Nephron progenitor cell (in vitro differentiated cells): ENCODE data around the gene SS18L1.
A peak's percentile ranks its signal among the peaks of the same experiment; 100 is the strongest.

ENCODE experiments used
- DNase-seq: peaks from one replicate; pipeline ENCODE4 v3.0.0; 2021
- H3K27ac Mint-ChIP-seq: 2 replicates; pipeline ENCODE4 v1.8.0; 2021; ENCODE audit warnings: mild to moderate bottlenecking, moderate library complexity, mixed read lengths
- H3K27me3 Mint-ChIP-seq: 2 replicates; pipeline ENCODE4 v1.8.0; 2021; ENCODE audit warnings: mild to moderate bottlenecking, low read depth, mixed read lengths; ENCODE audit not compliant: poor library complexity
- H3K36me3 Mint-ChIP-seq: 2 replicates; pipeline ENCODE4 v1.8.0; 2021; ENCODE audit warnings: low read depth, mixed read lengths
- H3K4me1 Mint-ChIP-seq: 2 replicates; pipeline ENCODE4 v1.8.0; 2021; ENCODE audit warnings: mixed read lengths
- H3K4me3 Mint-ChIP-seq: 2 replicates; pipeline ENCODE4 v1.8.0; 2021; ENCODE audit warnings: mild to moderate bottlenecking, moderate library complexity, mixed read lengths
- H3K9me3 Mint-ChIP-seq: 2 replicates; pipeline ENCODE4 v1.8.0; 2021; ENCODE audit warnings: mild to moderate bottlenecking, moderate library complexity, mixed read lengths
- TF ChIP-seq, protein P1 (sequence below): fragments of 200-600 bp; sonication (generic); IDR thresholded peaks from 2 replicates; pipeline ENCODE4 v1.5.0; 2021; ENCODE audit warnings: antibody characterized with exemption

Gene SS18L1

DNA sequence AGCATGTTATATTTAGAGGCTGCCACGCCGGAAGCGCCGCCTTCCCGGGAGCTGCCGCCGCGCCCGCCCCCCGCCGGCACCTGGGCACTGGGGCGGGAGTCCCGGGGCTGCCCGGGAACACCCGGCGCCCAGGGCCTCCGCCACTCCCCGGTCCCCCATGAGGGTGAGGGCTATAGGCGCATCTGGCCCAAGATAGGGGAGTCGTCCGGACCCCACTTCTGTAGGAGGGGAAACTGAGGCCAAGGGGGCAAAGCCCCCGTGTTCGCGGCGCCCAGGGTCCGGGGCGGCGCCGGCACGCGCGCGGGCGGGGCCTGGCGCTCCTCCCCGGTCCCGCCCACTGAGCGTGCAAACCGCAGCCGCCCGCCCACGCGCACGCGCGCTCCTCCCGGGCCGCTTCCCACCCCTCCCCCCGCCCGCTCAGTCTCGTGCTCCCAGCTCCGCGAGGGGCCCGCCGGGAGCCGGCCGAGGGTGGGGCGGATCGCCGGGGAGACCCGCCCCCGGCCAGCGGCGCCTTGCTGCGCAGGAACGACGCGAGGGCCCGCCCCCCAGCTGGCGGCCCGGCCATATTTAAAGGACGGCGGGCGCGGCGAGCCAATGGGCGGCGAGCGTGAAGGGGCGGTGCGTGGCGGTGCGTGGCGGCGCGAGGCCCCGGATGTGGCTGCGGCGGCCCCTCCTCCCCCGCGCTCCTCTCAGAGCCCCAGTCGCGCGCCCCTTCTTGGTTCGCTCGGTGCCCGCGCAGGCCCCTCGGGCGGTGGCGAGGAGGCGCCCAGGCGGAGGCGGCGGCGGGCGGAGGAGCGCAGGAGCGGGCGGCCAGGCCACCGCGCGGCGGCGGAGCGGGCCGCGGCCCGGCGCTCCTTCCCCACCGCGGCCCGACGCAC is 21.6 kb upstream of the SS18L1 start, which contains the start of gene LSM14B:
LSM14B (plus strand) TSS at position 700 of the 878 bp plus-strand sequence. CDS start 192 bp downstream, outside the sequence.
- TF ChIP-seq, protein P1, sequence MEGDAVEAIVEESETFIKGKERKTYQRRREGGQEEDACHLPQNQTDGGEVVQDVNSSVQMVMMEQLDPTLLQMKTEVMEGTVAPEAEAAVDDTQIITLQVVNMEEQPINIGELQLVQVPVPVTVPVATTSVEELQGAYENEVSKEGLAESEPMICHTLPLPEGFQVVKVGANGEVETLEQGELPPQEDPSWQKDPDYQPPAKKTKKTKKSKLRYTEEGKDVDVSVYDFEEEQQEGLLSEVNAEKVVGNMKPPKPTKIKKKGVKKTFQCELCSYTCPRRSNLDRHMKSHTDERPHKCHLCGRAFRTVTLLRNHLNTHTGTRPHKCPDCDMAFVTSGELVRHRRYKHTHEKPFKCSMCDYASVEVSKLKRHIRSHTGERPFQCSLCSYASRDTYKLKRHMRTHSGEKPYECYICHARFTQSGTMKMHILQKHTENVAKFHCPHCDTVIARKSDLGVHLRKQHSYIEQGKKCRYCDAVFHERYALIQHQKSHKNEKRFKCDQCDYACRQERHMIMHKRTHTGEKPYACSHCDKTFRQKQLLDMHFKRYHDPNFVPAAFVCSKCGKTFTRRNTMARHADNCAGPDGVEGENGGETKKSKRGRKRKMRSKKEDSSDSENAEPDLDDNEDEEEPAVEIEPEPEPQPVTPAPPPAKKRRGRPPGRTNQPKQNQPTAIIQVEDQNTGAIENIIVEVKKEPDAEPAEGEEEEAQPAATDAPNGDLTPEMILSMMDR = no peak
- peaks cover 43% of the 10 kb centered on the region for H3K27me3 Mint-ChIP-seq
- no peaks in the 10 kb centered on the region for H3K9me3 Mint-ChIP-seq
- peak within 1 kb of the TSS; percentile 88 for H3K4me3 Mint-ChIP-seq
- H3K27ac Mint-ChIP-seq = peak within 1 kb of the TSS; percentile 42
- peaks cover 27% of the 10 kb centered on the region for H3K36me3 Mint-ChIP-seq
- peaks cover 36% of the 10 kb centered on the region for H3K4me1 Mint-ChIP-seq
- peak; percentile 97 for DNase-seq

DNA sequence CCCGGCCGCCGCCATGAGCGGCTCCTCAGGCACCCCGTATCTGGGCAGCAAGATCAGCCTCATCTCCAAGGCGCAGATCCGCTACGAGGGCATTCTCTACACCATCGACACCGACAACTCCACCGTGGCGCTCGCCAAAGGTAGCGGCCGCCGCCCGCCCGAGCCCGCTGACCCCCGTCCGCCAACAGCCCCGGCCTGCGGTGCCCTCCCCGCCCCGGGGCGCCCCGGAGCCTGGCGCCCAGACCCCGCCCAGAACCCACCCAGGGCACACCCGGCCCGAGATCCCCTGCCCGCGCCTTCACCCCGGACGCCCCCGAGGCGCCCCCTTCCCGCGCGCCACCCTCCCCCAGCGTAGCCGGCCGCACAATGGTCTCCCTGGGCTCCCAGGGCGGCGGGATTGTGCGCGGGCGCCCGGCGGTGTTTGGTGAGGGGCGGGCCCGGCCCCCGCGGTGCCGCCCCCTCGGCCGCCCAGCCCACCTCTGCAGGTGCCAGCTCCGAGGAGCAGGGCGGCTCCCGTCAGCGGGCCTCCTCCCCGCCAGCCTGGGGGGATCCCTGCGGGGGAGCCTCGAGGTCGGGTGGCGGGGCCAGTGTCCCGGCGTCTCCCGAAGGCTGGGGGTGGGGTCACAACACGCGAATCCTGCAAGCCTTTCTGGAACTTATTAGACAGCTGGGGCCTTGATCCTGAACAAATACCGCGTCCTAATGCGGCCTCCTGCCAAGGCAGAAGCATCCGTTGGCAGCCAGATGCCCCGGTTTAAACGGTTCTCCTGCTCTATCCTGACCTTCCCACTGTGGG is 20.7 kb upstream of the SS18L1 start:
- H3K36me3 Mint-ChIP-seq = peaks cover 36% of the 10 kb centered on the region
- H3K27me3 Mint-ChIP-seq = peaks cover 35% of the 10 kb centered on the region
- peaks cover 30% of the 10 kb centered on the region for H3K4me1 Mint-ChIP-seq
- peak overlapping the region; percentile 88 for H3K4me3 Mint-ChIP-seq
- peak overlapping the region; percentile 36 for H3K27ac Mint-ChIP-seq
- no peaks in the 10 kb centered on the region for H3K9me3 Mint-ChIP-seq
- DNase-seq = peak; percentile 61
- TF ChIP-seq, protein P1 = no peak

DNA sequence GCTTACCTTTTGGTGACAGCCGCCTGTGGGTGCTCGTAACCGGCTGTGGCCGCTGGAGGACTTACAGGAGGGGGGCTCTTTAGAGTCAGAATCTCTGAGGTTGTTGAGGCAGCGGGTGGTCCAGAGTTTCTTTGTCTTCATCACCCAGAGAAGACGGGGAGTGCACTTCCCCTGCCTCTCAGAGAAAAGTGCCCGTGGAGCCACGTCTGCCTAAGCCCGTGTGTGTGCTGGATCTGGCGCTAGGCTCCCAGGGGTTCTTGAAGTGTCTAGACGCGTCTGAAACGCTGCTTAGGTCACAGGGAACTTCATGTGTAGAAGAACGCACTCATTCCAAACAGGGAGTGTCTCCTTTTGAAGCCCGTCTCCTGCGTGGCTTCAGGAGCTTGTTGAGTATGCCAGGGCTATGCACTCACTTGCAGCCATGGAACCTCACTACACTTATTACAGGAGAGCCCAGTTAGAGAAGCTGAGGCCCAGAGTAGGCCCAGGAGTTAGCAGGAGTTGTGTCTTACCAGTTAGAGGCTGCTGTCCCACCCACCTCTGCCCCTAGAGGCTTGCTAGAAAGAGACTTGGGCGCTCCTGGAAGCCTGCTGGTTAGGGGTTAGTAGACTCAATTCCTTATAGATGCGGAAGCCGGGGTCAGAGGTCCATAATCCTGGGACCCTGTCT is 20.0 kb upstream of the SS18L1 start:
- TF ChIP-seq, protein P1 = no peak
- Mint-ChIP-seq H3K36me3 (peaks cover 43% of the 10 kb centered on the region), H3K27me3 (peaks cover 27% of the 10 kb centered on the region), H3K27ac (peak overlapping the region; percentile 36), H3K4me3 (peak overlapping the region; percentile 88), H3K9me3 (no peaks in the 10 kb centered on the region), H3K4me1 (peaks cover 30% of the 10 kb centered on the region)
- DNase-seq = no peak

DNA sequence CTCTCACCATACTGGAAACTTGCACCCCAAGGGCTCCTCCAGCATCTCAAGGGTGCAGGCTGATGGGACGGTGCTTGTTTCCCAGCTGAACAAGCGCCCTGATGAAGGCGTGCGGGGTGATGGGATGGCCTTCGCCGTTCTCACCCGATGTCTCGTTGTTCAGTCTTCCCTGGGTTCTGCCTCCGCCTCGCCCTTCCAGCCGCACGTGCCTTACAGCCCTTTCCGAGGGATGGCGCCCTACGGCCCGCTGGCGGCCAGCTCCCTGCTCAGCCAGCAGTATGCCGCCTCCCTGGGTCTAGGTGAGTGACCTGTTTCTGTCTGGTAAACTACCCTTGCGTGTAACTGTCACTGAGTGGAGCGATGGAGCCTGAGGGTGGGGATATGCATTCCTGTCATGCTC is 17.4 kb upstream of the SS18L1 start:
- H3K36me3 Mint-ChIP-seq = peaks cover 59% of the 10 kb centered on the region
- no peak overlapping the region for H3K27ac Mint-ChIP-seq
- no peaks in the 10 kb centered on the region for H3K9me3 Mint-ChIP-seq
- peaks cover 21% of the 10 kb centered on the region for H3K4me1 Mint-ChIP-seq
- H3K4me3 Mint-ChIP-seq = no peak overlapping the region
- no peak for DNase-seq
- TF ChIP-seq, protein P1 = no peak
- peaks cover 2% of the 10 kb centered on the region for H3K27me3 Mint-ChIP-seq

DNA sequence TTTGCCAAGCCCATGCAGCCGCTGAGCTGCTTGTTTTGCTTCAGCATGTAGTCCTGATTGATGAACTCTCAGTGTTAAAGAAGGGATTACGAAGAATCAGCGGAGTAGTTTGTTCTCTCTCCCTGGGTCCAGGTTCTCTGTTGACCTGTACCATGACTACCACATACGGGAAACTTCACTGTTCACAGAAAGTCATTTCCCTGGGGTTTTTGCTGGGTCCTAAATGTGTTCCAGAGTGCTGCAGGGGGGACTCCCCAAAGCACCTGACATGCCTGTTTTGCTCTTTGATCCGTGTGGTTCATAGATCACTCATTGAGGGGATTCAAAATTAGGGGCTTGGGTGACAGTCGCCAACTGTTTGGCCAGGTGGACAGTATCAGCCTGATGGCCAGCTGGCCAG is 15.8 kb upstream of the SS18L1 start:
- Mint-ChIP-seq H3K4me3 (no peak overlapping the region), H3K36me3 (peaks cover 73% of the 10 kb centered on the region), H3K9me3 (no peaks in the 10 kb centered on the region), H3K27me3 (no peaks in the 10 kb centered on the region), H3K4me1 (peaks cover 19% of the 10 kb centered on the region), H3K27ac (no peak overlapping the region)
- TF ChIP-seq, protein P1 = no peak
- DNase-seq = no peak
